HL-60/S4 treated with retinoic acid at 250 ng/mL for 4 days and 3 days (cell line): ENCODE measurements around the gene LIPM.

Experiments
- in situ Hi-C: fragments of 300-500 bp; cut with MboI; formaldehyde crosslinking; loops from 2 replicates; pipeline ENCODE4 v1.7.0; 2022; ENCODE audit warnings: low sequenced_read_pairs

Gene LIPM

DNA sequence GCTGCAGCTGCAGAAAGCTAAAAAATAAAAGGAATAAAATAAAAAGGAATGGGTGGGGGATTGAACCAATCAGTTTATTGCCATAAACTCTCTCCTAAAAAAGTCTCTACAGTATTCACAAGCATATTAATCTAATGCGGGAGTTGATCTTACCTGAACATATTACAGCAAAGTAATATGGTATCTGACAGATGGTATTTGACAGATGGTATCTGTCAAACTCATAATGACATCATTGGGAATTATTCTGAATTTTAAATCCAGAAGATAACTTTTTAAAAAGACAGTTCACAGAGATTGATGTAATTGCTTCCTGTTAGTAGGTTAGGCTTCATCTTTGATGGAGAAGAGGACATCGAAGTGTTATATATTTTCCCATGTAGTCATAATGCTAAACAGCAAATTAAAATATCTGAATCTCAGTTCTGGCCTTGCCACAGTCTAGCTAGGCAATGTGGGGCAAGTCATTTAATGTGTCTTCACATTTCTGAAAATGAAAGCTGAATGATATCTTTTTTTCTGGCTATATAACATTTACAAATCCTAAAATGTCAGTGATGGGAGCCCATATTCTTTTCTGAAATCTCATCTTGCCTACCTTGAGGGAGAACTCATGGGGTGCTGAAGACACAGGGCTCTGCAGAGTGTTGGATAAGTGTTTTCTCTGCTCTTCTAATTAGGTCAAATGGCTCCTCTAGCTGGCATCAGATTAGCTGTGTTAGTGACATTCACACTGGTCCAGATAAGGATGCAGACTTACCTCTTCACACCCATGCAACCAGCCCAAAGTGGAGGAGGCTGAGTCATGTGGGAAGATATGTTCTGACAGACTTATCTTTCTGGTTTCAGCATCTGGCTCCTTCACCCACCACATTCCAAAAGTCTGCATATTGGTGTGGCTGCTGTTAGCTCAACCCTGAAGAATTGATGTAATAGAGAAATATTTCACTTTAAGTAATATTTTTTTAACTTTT is 2.1 kb upstream of the LIPM start:
- in situ Hi-C loops: no loop called here

DNA sequence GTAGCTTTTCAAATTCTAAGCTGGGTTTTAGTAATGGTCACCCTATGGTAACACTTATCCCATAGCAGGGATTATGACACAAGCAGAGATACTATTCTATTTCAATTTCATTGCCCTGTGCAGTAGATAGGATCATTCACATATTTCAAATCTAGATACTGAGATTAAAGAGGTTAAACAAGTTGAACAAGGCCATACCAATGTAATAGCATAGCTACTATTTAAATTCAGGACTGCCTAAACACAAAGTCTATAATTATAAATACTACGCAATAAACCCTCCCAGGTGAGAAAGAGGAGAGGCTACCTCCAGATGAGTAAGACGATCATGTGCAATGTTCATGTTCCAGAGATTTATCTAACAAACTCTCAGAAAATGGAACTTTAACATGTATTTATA is 1.1 kb downstream of the LIPM start:
- in situ Hi-C loops: no loop called here

DNA sequence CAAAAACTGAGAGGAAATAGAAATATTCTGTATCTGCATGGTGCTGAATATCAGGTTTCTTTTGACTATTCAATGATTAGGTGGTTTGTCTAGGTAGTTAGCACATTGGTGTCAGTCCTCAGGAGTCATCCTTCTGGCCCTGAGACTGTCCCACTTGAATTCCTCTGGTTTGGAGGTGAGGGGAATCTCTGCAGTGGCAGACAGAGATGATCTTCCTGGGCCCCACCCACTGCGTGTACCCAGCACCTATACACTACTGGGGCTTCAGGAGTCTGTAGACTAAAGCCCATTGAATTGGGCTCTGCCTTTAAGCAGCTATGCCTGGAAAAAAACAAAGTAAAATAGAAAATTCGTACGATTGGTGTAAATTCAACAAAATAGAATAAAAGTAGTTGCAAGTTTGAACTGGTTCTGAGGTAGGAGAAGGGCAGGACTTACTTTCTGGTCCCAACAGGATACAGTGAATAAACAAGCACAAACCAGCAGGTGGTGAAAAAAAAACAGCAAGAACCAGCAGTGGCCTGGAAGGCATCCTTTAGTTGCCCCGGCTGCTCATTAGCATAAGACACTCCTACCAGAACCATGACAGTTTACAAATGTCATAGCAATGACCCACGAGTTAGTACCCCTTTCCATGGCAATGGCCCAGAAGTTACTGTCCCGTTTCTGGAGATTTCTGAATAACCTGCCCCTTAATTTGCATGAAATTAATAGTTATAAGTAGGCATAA is 1.7 kb downstream of the LIPM start:
- in situ Hi-C loops: no loop called here

DNA sequence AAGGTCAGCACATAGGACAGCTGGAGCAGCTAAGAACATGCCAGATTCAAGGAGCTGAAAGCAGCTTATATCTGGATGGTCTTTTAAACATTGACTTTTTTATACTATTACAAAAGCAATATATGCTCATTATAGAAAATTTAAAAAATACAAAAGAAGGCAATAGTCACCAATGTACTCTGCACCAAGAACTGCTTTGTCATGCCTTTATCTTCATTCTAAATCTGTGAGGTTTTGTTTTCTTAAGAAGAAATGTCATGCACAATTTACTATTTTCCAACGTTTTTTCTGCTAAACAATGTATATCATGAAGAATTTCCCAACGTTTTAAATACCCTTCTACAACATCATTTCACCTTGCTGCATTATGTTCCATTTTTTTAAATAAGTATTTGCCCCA is 2.8 kb downstream of the LIPM start:
- in situ Hi-C loops: no loop called here

DNA sequence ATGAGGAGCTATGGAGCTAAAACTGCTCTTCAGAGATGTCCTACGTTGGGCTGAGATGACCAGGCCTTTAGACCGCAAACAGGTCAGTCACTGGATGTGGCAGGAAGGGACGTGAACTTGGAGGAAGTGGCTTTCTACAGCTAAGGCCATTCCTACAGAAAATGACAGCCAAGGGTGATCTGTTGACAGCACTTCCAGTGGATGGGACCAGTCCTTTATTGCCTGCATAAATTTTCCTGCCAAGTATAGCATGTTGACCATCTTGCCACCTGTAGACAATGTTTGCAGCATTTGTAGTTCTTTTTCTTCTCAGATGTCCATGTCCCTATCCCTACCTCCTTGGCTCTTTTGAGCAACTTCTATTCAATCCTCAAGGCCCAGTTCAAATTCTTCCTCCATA is 3.4 kb downstream of the LIPM start:
- in situ Hi-C loops: no loop called here

DNA sequence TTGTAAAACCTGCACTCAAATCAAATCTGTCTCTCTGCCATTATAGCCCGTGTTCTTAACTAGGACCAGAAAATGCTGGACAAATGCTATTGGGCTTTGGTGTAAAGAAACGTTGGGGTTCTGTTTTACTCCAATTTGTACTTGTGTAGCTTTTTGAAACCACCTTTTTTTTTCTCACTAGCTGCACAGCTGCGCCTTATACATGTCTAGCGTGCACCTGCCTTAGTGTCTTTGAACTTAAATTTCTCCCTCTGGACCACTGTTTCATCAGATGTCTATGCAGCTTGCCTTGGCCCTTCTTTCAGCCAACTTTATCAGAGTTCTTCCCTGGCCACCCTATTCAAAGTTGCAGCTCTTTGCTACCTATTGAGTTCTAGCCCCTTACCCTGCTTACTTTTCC is 7.1 kb downstream of the LIPM start:
- in situ Hi-C loops: loop anchor here (10.0 kb wide), 1 partner anchor 225 kb away; the partner anchor contains the start of genes LIPJ and RNLS

DNA sequence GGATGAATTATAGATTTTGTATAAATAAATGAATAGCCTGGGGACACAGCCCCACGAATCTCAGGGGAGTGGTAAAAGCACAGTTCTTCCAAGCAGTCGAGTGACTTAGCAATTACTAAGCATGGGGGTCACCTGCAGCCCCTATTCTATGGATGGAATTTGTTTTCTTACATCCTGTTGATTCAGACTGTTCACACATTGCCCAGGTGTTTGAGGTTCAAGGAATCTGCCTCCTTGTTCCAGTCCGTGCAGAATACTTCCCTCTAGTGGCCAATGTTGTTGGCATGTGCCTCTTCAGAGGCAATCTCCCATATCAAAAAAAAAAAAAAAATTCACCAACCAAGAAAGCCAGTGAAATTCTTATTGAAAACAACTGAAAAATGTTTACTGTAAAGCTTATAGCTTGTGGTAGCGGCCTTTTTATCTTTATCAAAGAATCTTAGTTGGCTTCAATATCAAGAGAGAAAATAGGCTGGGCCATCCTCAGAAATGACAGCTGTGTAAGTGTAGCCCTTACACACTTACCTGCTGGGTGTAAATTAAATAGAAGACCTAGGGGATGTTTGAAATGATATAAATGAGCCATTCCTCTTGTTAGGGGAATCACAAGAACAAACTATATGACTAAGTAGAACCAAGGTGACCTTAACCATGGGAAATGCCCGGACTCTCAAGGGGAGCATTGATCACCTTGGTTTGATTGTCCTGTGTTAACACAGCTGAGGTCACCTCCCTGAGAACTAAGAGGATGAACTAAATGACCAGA is 7.8 kb downstream of the LIPM start:
- in situ Hi-C loops: loop anchor here (10.0 kb wide), 1 partner anchor 226 kb away; the partner anchor contains the start of genes LIPJ and RNLS

DNA sequence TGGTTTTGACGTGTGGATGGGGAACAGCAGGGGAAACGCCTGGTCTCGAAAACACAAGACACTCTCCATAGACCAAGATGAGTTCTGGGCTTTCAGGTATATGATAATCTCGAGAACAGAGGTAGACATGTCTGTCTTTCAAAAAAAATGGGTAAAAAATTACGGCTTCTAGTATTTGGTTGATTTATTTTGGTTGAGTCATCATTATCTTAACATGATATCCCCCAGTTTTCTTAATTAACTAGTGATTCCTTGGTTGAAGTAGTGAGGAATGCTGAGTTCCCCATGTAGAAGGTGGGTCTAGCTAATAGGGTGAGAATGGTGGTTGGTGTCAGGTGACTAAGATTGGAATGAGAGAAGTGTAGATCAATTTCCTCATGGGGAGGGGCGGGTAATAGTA is 10.7 kb downstream of the LIPM start:
- in situ Hi-C loops: loop anchor here (10.0 kb wide), 1 partner anchor 228 kb away; the partner anchor contains the start of genes LIPJ and RNLS

DNA sequence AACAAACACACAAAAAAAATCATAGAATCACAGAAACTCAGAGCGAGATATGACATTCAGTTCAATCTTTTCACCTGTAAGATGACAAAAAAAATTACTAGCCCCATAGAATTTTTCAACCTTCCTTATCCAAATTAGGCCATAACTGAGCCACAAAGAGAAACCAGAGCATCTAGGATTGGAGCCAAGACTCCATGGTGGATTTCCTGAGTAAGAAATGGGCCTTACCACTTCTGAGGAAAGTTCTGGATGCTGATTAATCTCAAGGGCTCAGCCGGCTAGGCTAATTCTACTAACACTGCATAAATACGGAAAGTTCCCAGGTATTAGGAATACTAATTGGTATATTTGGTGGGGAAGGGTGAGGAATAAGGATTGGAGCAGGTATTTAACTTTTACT is 16.8 kb downstream of the LIPM start:
- in situ Hi-C loops: loop anchor here (10.0 kb wide), 1 partner anchor 234 kb away; the partner anchor contains the start of genes LIPJ and RNLS

DNA sequence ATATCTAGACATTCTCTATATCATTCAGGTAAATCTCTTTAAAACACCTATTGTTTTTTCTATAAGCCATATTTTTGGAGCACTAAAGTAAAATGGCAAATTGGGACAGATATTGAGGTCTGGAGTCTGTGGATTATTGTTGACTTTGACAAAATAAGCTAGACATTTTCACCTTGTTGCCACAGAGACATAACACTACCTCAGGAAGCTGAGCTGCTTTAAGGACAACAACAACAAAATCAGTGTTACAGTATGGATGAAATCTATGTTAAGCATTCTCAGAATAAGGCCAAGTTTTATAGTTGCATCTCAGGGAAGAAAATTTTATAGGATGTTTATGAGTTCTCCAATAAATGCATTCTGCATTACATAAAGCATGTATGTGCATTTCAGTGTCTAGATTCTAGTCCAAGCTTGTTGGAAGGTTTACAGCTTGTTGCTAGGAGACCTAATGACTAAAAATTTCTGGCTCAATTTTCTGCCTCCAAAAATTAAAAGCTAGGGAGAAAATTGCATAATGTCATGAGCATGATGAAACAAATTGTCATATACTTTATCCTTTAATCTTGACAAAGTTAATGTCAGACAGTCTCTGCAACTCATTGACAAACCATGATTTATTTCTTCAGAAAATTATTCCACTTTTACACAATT is 18.3 kb downstream of the LIPM start:
- in situ Hi-C loops: no loop called here

DNA sequence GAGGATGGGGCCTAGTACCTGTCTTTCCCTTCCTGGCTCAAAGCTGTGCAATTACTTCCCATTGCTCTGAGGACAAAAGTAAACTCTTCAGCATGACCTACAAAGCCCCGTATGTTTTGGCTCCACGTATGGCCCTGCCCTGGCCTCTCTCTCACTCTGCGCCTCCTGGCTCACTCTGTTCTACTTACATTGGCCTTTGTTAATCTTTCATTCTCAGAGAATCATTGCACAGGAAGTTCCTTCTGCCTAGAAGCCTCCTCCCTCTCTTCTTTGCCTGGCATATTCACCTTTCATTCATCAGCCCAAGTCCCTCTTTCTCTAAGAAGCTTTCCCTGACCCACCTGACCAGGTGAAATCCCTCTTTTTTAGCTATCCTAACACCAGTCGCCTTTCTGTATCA is 23.9 kb downstream of the LIPM start:
- in situ Hi-C loops: no loop called here

DNA sequence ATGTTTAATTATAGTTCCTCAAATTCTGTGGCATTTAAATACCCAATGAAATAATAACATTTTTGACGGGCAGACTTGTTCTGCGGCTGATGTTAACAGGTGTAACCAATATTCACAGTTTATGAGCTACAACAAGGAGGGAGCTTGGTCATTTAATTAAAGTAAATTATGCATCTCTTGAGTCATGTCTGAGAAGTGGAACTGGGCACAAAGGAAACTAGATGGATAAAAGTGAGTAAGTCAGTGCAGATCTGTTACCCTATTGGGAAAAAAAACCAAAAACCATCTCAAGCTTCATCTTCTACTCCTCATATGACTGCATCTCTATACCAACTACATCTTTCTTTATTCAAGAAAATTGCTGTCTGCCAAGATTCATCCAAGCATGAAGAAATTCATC is 25.1 kb downstream of the LIPM start:
- in situ Hi-C loops: no loop called here

DNA sequence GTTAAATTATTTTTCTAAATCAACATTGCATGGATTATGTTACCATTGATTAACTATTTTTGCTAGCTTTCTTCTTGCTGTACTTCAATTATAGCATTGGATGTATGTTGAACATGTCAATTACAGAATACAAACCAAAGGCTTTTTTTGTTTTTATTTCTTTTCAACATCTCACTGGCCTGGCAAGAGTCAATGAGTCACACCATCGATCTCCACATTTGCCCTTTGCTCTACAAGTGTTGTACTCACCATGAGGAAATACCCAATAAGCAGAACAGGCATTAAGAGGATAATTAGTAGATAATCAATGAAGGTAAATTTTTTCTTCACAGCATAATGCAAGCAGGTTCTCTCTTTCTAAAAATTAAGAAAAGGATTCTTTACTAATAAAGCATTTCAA is 25.8 kb downstream of the LIPM start:
- in situ Hi-C loops: no loop called here

DNA sequence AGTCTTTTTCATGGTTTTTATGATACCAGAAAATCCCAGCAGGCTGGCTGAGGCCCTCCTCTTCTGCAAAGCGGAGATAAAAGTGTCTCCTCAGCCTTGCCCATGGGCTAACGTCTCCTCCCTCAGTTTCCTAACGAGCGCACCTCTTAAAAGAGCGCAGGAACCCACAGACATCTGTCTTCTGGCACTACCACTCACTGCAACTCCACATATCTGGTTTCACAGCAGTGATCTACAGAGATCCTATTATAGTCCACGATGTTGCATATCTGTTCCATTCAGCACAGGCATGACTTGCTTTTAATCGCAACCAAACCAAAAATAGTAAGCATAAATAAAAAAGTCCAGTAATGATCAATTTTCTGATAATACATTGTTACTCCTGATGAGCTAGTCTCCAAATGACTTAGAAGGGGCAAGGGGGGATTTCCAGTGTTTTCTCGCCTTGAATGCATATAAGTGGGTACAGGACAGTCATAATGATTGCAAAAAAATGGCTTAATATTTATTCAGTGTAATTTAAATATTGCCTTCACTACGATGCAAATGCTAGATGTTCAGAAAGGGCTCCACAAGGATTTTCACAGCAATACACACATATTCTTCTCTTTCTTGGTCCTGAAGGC is 28.2 kb downstream of the LIPM start:
- in situ Hi-C loops: loop anchor here (10.0 kb wide), 1 partner anchor 104 kb away; no protein-coding TSS in a partner anchor

DNA sequence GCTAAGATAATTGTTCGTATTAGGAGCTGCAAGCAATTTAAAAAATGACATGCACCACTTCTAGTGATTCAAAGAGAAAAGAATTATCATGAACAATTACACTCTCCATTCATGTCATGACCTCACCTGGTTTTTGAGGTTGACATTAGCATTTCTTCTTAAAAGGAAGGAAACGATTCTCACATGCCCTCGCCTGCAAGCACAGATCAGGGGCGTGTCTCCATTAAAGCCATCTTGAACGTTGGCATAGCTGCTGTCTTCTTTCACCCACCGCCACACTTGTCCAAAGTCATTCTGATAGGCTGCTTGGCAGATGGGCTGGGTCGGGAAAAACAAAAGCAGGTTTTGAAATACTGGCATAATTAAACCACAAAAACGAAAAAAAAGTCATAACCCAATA is 29.2 kb downstream of the LIPM start:
- in situ Hi-C loops: loop anchor here (10.0 kb wide), 1 partner anchor 103 kb away; no protein-coding TSS in a partner anchor

DNA sequence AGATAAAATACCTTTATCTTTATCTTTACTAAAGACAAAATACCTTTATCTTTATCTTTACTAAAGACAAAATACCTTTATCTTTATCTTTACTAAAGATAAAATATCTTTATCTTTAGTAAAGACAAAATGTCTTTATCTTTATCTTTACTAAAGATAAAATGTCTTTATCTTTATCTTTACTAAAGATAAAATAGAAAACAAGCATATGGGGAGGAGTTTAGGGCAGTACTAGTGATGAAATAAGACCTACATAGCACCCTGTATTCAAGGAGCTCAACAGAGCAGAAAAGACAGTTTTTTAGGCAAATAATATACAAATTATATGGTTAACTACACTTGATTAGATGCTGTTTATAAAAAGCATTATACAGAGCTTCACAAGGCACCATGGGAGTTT is 29.8 kb downstream of the LIPM start:
- in situ Hi-C loops: loop anchor here (10.0 kb wide), 1 partner anchor 102 kb away; no protein-coding TSS in a partner anchor

DNA sequence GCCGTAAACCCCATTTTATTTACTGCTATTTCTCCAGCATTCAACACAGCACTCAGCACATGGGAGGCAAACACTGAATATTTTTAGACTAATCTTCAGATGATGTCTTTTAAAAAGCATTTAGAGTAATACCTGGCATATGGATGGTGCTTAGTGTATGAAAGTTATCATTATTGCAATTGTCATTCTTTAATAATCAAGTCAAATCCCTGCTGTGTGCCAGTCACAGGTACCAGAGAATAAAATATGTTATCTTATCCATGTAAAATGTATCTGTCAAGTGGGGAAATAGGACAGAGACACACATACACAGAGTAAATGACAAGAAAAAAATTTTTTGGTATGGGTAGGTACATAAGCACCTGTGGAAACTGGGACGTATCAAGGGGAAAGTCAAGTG is 30.6 kb downstream of the LIPM start:
- in situ Hi-C loops: loop anchor here (10.0 kb wide), 1 partner anchor 102 kb away; no protein-coding TSS in a partner anchor

DNA sequence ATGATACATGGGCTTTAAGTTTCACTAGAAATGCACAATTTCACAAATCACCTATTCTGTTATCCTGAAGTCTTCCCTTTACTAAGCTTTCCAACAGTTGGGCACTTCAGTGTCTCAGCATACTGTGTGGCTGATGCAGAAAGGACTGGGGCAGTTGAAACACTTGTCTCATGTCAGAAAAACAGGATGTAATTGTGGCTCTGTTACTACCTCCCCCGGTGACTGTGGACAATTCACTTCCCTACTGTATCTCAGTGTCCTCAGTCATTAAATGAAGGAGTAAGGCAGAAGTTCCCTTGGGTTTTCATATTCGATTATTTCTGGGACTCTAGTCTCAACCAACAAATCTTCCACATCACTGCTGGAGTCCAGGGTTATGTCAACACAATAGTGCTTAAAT is 31.2 kb downstream of the LIPM start:
- in situ Hi-C loops: loop anchor here (10.0 kb wide), 1 partner anchor 101 kb away; no protein-coding TSS in a partner anchor

DNA sequence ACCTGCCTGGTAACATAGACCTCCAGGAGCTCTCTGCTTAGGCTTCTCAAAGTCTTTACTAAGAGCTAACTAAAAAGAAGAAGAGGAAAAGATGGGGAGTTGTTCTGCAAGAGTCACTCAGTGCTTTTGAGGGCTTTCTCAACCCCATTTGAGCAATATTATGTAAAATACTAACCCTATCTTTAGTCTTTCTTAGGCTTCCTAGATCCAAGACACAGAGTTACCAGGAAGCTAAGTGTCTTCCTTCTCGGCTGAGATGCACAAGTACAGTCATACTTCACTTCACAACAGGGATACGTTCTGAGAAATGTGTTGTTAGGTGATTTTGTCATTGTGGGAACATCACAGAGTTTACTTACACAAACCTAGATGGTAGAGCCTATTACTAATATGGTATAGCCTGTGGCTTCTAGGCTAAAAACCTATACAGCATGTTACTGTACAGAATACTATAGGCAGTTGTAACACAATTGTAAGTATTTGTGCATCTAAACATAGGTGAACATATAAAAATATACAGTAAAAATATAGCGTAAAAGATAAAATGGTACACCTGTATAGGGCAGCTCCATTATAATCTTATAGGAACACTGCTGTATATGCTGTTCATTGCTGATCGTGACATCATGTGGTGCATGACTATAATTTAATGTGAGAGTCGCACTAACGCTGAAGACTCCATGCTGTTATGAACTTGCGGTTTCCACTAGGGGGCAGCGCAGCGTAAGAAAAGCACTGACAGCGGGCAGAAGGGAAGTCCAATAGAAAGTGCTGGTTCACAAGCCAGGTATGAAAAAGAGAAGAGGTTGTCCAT is 32.8 kb downstream of the LIPM start:
- in situ Hi-C loops: loop anchor here (10.0 kb wide), 1 partner anchor 99 kb away; no protein-coding TSS in a partner anchor
